IMR-90 (cell line): ENCODE measurements around the gene PMF1.

Experiments
- BHLHE40 ChIP-seq: fragments of 150-350 bp; IDR thresholded peaks from 2 replicates; pipeline ENCODE4 v1.6.1; 2016; ENCODE audit warnings: mild to moderate bottlenecking, low read depth, low read length
- CEBPB ChIP-seq: IDR thresholded peaks from 2 replicates; pipeline ENCODE4 v1.6.1; 2012; ENCODE audit warnings: low read depth, low read length, improper control_type of control experiment
- CHD1 ChIP-seq: IDR thresholded peaks from 2 replicates; pipeline ENCODE4 v1.6.1; 2012; ENCODE audit warnings: low read depth, low read length, improper control_type of control experiment
- MAFK ChIP-seq: IDR thresholded peaks from 2 replicates; pipeline ENCODE4 v1.6.1; 2012; ENCODE audit warnings: low read depth, low read length, improper control_type of control experiment
- MAZ ChIP-seq: IDR thresholded peaks from 2 replicates; pipeline ENCODE4 v1.6.1; 2012; ENCODE audit warnings: low read depth, mild to moderate bottlenecking, low read length, improper control_type of control experiment, moderate library complexity, borderline replicate concordance
- MXI1 ChIP-seq: IDR thresholded peaks from 2 replicates; pipeline ENCODE4 v1.6.1; 2012; ENCODE audit warnings: low read depth, mild to moderate bottlenecking, low read length, moderate library complexity, borderline replicate concordance
- NFE2L2 ChIP-seq: fragments of 150-350 bp; IDR thresholded peaks from 2 replicates; pipeline ENCODE4 v1.6.1; 2016; ENCODE audit warnings: low read depth, mild to moderate bottlenecking, low read length
- POLR2A ChIP-seq: IDR thresholded peaks from 2 replicates; pipeline ENCODE4 v1.6.1; 2012; ENCODE audit warnings: mild to moderate bottlenecking, low read depth, low read length
- RAD21 ChIP-seq: IDR thresholded peaks from 2 replicates; pipeline ENCODE4 v1.6.1; 2012; ENCODE audit warnings: low read length, improper control_type of control experiment
- RCOR1 ChIP-seq: IDR thresholded peaks from 2 replicates; pipeline ENCODE4 v1.6.1; 2012; ENCODE audit warnings: mild to moderate bottlenecking, low read length, improper control_type of control experiment; ENCODE audit not compliant: insufficient replicate concordance
- RFX5 ChIP-seq: IDR thresholded peaks from 2 replicates; pipeline ENCODE4 v1.8.0; 2012; ENCODE audit warnings: low read depth, mild to moderate bottlenecking, low read length, moderate library complexity
- SMC3 ChIP-seq: fragments of 150-350 bp; IDR thresholded peaks from 2 replicates; pipeline ENCODE4 v1.6.1; 2016; ENCODE audit warnings: low read depth, mild to moderate bottlenecking, antibody characterized with exemption, low read length, moderate library complexity
- TF ChIP-seq, protein P1 (sequence below): conservative IDR thresholded peaks from 2 replicates; pipeline ENCODE4 v1.5.1; 2012; ENCODE audit warnings: mild to moderate bottlenecking, low read depth, low read length, improper control_type of control experiment
- TF ChIP-seq, protein P2 (sequence below): fragments of 150-350 bp; IDR thresholded peaks from 2 replicates; pipeline ENCODE4 v1.6.1; 2017; ENCODE audit warnings: mild to moderate bottlenecking, antibody characterized with exemption, low read length, low read depth

DNA sequence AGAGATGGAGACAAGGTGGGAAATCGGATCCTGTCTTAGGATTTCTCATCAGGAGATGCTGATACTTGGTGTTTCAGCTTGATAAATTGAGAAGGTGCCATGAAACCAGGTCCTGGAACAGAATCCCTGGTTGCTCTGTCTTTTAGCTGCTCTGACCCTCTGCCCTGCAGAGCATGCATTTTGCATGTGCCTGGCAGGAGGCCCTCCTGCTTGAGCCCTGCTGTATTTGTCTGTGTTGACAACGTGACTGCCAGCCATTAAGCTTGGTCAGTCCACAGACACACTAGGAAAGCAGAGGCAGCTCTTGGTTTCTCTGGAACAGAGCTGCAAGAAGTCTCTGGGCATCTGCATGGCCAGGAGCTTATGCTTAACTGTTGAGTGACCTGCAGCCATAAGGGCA is 16.4 kb upstream of the PMF1 start:
- TF ChIP-seq, protein P1, sequence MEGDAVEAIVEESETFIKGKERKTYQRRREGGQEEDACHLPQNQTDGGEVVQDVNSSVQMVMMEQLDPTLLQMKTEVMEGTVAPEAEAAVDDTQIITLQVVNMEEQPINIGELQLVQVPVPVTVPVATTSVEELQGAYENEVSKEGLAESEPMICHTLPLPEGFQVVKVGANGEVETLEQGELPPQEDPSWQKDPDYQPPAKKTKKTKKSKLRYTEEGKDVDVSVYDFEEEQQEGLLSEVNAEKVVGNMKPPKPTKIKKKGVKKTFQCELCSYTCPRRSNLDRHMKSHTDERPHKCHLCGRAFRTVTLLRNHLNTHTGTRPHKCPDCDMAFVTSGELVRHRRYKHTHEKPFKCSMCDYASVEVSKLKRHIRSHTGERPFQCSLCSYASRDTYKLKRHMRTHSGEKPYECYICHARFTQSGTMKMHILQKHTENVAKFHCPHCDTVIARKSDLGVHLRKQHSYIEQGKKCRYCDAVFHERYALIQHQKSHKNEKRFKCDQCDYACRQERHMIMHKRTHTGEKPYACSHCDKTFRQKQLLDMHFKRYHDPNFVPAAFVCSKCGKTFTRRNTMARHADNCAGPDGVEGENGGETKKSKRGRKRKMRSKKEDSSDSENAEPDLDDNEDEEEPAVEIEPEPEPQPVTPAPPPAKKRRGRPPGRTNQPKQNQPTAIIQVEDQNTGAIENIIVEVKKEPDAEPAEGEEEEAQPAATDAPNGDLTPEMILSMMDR = no peak
- TF ChIP-seq MAFK (no peak), POLR2A (no peak), CHD1 (no peak), SMC3 (no peak), RAD21 (no peak), RCOR1 (no peak), CEBPB (no peak), BHLHE40 (no peak), MXI1 (no peak), RFX5 (no peak), MAZ (no peak), NFE2L2 (no peak)
- TF ChIP-seq, protein P2, sequence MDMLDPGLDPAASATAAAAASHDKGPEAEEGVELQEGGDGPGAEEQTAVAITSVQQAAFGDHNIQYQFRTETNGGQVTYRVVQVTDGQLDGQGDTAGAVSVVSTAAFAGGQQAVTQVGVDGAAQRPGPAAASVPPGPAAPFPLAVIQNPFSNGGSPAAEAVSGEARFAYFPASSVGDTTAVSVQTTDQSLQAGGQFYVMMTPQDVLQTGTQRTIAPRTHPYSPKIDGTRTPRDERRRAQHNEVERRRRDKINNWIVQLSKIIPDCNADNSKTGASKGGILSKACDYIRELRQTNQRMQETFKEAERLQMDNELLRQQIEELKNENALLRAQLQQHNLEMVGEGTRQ = no peak
